Neural cell (in vitro differentiated cells): ENCODE measurements around the gene DMBT1. TPM values are rescaled to one million over a fixed set of nuclear protein-coding genes. Genes with fewer than 3 reads are reported as not detected.

Source experiments
- H2AFZ ChIP-seq: fragments of 200-600, 300-800 bp; sonication (generic), shearing (Covaris generic); 2 replicates; pipeline ENCODE4 v1.6.0; 2014; ENCODE audit warnings: low read depth, mild to moderate bottlenecking, antibody characterized with exemption, low read length, moderate library complexity
- H3F3A ChIP-seq: fragments of 200-600 bp; shearing (Covaris generic); 2 replicates; pipeline ENCODE4 v1.6.1; 2016; ENCODE audit warnings: mild to moderate bottlenecking, moderate library complexity, mixed read lengths, antibody characterized with exemption, low read length; ENCODE audit not compliant: insufficient read depth, poor library complexity, severe bottlenecking
- H3K27ac ChIP-seq: fragments of 200-600, 300-800 bp; sonication (generic), shearing (Covaris generic); 2 replicates; pipeline ENCODE4 v1.5.1; 2014; ENCODE audit warnings: mild to moderate bottlenecking, low read length, moderate library complexity
- H3K27me3 ChIP-seq: fragments of 300-800, 200-600 bp; sonication (generic), shearing (Covaris generic); 2 replicates; pipeline ENCODE4 v1.6.0; 2014; ENCODE audit warnings: mild to moderate bottlenecking, low read depth, low read length, moderate library complexity; ENCODE audit not compliant: insufficient read depth
- H3K36me3 ChIP-seq: fragments of 300-800, 200-600 bp; sonication (generic), shearing (Covaris generic); 2 replicates; pipeline ENCODE4 v1.5.1; 2014; ENCODE audit warnings: mild to moderate bottlenecking, antibody characterized with exemption, low read length, moderate library complexity; ENCODE audit not compliant: insufficient read depth
- H3K4me2 ChIP-seq: fragments of 300-800, 200-600 bp; sonication (generic), shearing (Covaris generic); 2 replicates; pipeline ENCODE4 v1.6.0; 2014; ENCODE audit warnings: mild to moderate bottlenecking, low read length
- H3K4me3 ChIP-seq: fragments of 300-800, 200-600 bp; sonication (generic), shearing (Covaris generic); 2 replicates; pipeline ENCODE4 v1.5.1; 2014; ENCODE audit warnings: mild to moderate bottlenecking, low read length, moderate library complexity
- H3K79me2 ChIP-seq: fragments of 200-600 bp; shearing (Covaris generic); replicated peaks from 2 replicates; pipeline ENCODE4 v1.6.0; 2014; ENCODE audit warnings: mild to moderate bottlenecking, low read length, moderate library complexity; ENCODE audit not compliant: insufficient read depth
- H3K9ac ChIP-seq: fragments of 300-800, 200-600 bp; sonication (generic), shearing (Covaris generic); 2 replicates; pipeline ENCODE4 v1.6.1; 2016; ENCODE audit warnings: mild to moderate bottlenecking, low read length, mixed read lengths
- H3K9me2 ChIP-seq: fragments of 200-600 bp; shearing (Covaris generic); 2 replicates; pipeline ENCODE4 v1.6.1; 2016; ENCODE audit warnings: mild to moderate bottlenecking, low read length, mixed read lengths; ENCODE audit not compliant: insufficient read depth
- H3K9me3 ChIP-seq: fragments of 200-600, 300-800 bp; sonication (generic), shearing (Covaris generic); 2 replicates; pipeline ENCODE4 v1.6.1; 2016; ENCODE audit warnings: mild to moderate bottlenecking, mixed run types, low read length, moderate library complexity, mixed read lengths
- H4K20me1 ChIP-seq: fragments of 200-600 bp; shearing (Covaris generic); 2 replicates; pipeline ENCODE4 v1.6.1; 2016; ENCODE audit warnings: mild to moderate bottlenecking, mixed run types; ENCODE audit not compliant: insufficient read depth
- CTCF ChIP-seq: fragments of 450-650 bp; IDR thresholded peaks from 2 replicates; pipeline ENCODE4 v1.5.1; 2014; ENCODE audit warnings: antibody characterized with exemption, mild to moderate bottlenecking, moderate library complexity; ENCODE audit not compliant: poor library complexity, severe bottlenecking
- EP300 ChIP-seq: fragments of 450-650 bp; conservative IDR thresholded peaks from 2 replicates; pipeline ENCODE4 v1.6.1; 2014; ENCODE audit warnings: antibody characterized with exemption, mild to moderate bottlenecking, moderate library complexity; ENCODE audit not compliant: poor library complexity, severe bottlenecking
- EZH2 ChIP-seq: fragments of 200-600, 300-800 bp; shearing (Covaris generic), sonication (generic); IDR thresholded peaks from 2 replicates; pipeline ENCODE4 v1.6.1; 2014; ENCODE audit warnings: antibody characterized with exemption, low read length, borderline replicate concordance, mild to moderate bottlenecking; ENCODE audit not compliant: insufficient read depth, poor library complexity, severe bottlenecking
- MXI1 ChIP-seq: fragments of 450-650 bp; conservative IDR thresholded peaks from 2 replicates; pipeline ENCODE4 v1.6.1; 2014; ENCODE audit warnings: antibody characterized with exemption, mild to moderate bottlenecking; ENCODE audit not compliant: poor library complexity, severe bottlenecking
- POLR2AphosphoS5 ChIP-seq: IDR thresholded peaks from 2 replicates; pipeline ENCODE4 v1.6.1; 2012
- RAD21 ChIP-seq: fragments of 450-650 bp; conservative IDR thresholded peaks from 2 replicates; pipeline ENCODE4 v1.6.1; 2014; ENCODE audit warnings: antibody characterized with exemption, mild to moderate bottlenecking, moderate library complexity
- REST ChIP-seq: IDR thresholded peaks from 2 replicates; pipeline ENCODE4 v1.6.1; 2012; ENCODE audit warnings: borderline replicate concordance
- SMC3 ChIP-seq: fragments of 450-650 bp; conservative IDR thresholded peaks from 2 replicates; pipeline ENCODE4 v1.6.1; 2014; ENCODE audit warnings: antibody characterized with exemption, mild to moderate bottlenecking, moderate library complexity; ENCODE audit not compliant: poor library complexity
- TAF1 ChIP-seq: IDR thresholded peaks from 2 replicates; pipeline ENCODE4 v1.6.1; 2012; ENCODE audit warnings: low read depth
- polyA plus RNA-seq: library from polyadenylated mRNA; depleted of rRNA; stranded (reverse); fragments of >200 nt; gene quantifications from 2 replicates; pipeline ENCODE4 v1.2.3, GENCODE V29; 2014

DMBT1 gene
- polyA plus RNA-seq, 1 donor from 2014 or later = not detected

GRCh38 chr10:122521011-122521410, 39.5 kb upstream of the DMBT1 start:
- no peaks in the 10 kb centered on the region for H3F3A ChIP-seq
- H3K9ac ChIP-seq = no peak overlapping the region
- no peaks in the 10 kb centered on the region for H4K20me1 ChIP-seq
- H2AFZ ChIP-seq = no peak overlapping the region
- H3K9me3 ChIP-seq = no peaks in the 10 kb centered on the region
- no peak overlapping the region for H3K27ac ChIP-seq
- H3K4me3 ChIP-seq = no peak overlapping the region
- no peaks in the 10 kb centered on the region for H3K9me2 ChIP-seq
- no peaks in the 10 kb centered on the region for H3K79me2 ChIP-seq
- H3K4me2 ChIP-seq = no peak overlapping the region
- H3K36me3 ChIP-seq = no peaks in the 10 kb centered on the region
- no peak for TF ChIP-seq SMC3
- TF ChIP-seq EZH2 = no peak
- no peak for TF ChIP-seq RAD21
- no peak for TF ChIP-seq POLR2AphosphoS5
- TF ChIP-seq REST = no peak
- no peak for TF ChIP-seq CTCF
- TF ChIP-seq EP300 = no peak
- no peak for TF ChIP-seq TAF1
- TF ChIP-seq MXI1 = no peak
- H3K27me3 ChIP-seq = no peaks in the 10 kb centered on the region

- Histone ChIP-seq H3K36me3 (no peaks in the 10 kb centered on the region), H3F3A (no peaks in the 10 kb centered on the region), H3K27ac (no peak overlapping the region), H3K79me2 (no peaks in the 10 kb centered on the region), H3K9ac (no peak overlapping the region), H3K27me3 (no peaks in the 10 kb centered on the region), H3K9me2 (no peaks in the 10 kb centered on the region), H2AFZ (no peak overlapping the region), H3K9me3 (no peaks in the 10 kb centered on the region), H3K4me2 (no peak overlapping the region), H3K4me3 (no peak overlapping the region), H4K20me1 (no peaks in the 10 kb centered on the region)
- TF ChIP-seq EP300 = no peak
- no peak for TF ChIP-seq REST
Measured at GRCh38 chr10:122524811-122525210, 35.7 kb upstream of the DMBT1 start.
